B cell (primary cell): ENCODE results near the gene DLX2. TPM values are rescaled to one million over a fixed set of nuclear protein-coding genes. Genes with fewer than 3 reads are reported as not detected.

ENCODE experiments used
- ATAC-seq: fragments of 200-7000 bp; cut with Tn5 transposase; one replicate; pipeline ENCODE4 v1.10.0; 2021; ENCODE audit warnings: low read depth, mild to moderate bottlenecking, moderate number of reproducible peaks, moderate library complexity
- CTCF ChIA-PET: fragments of 350-600 bp; sonication (Branson Sonifier 250); formaldehyde crosslinking; loops from one replicate; lab custom pipeline; 2021; ENCODE audit warnings: antibody characterized with exemption, inconsistent platforms; lab: Charles Lee
- POLR2A ChIA-PET: fragments of 350-600 bp; sonication (Branson Sonifier 250); formaldehyde crosslinking; loops from one replicate; lab custom pipeline; 2021; ENCODE audit warnings: antibody characterized with exemption; lab: Charles Lee
- DNase-seq: peaks from one replicate; pipeline ENCODE4 v3.0.0; 2013
- H2AFZ ChIP-seq: 2 replicates; pipeline ENCODE4 v1.6.1; 2012; ENCODE audit warnings: mild to moderate bottlenecking, low read depth, low read length; ENCODE audit not compliant: insufficient read depth, poor library complexity, severe bottlenecking
- H3K27ac ChIP-seq, 2 donors: 1 replicate in 1 of 2; 2 replicates in 1 of 2; pipeline ENCODE4 v1.5.1; 2012 to 2013; ENCODE audit warnings: low read length in 2 of 2, mild to moderate bottlenecking in 2 of 2, moderate library complexity in 1 of 2
- H3K27me3 ChIP-seq, 4 experiments: fragments of 200-600 bp in 1 of 4; sonication (generic) in 1 of 4; replicated peaks in 1 of 4; 1 replicate in 2 of 4; 2 replicates in 2 of 4; pipeline versions ENCODE4 v1.6.1 to v1.7.0; 2013 to 2016; ENCODE audit warnings: low read length in 3 of 4, mild to moderate bottlenecking in 2 of 4, mixed read lengths in 1 of 4, moderate library complexity in 1 of 4; ENCODE audit not compliant: insufficient read depth in 4 of 4, control insufficient read depth in 3 of 4; ENCODE audit errors: control extremely low read depth in 1 of 4
- H3K36me3 ChIP-seq, 2 experiments: replicated peaks in 1 of 2; 1 replicate in 1 of 2; 2 replicates in 1 of 2; pipeline versions ENCODE4 v1.6.1 to v1.7.1; 2013; ENCODE audit warnings: low read length in 1 of 2; ENCODE audit not compliant: insufficient read depth in 2 of 2, control insufficient read depth in 1 of 2; ENCODE audit errors: control extremely low read depth in 1 of 2, extremely low read depth in 1 of 2
- H3K4me1 ChIP-seq, 2 donors: fragments of 200-600 bp in 1 of 2; sonication (generic) in 1 of 2; 1 replicate in 1 of 2; 2 replicates in 1 of 2; pipeline versions ENCODE4 v1.5.1 to v1.6.1; 2013 to 2017; ENCODE audit warnings: low read length in 2 of 2; ENCODE audit not compliant: control insufficient read depth in 2 of 2, insufficient read depth in 2 of 2
- H3K4me2 ChIP-seq: replicated peaks from 2 replicates; pipeline ENCODE3; 2012; ENCODE audit warnings: mild to moderate bottlenecking, low read depth, low read length; ENCODE audit not compliant: poor library complexity, severe bottlenecking
- H3K4me3 ChIP-seq, 5 experiments: fragments of 200-600 bp in 1 of 5; sonication (generic) in 1 of 5; 1 replicate in 3 of 5; 2 replicates in 2 of 5; pipeline versions ENCODE4 v1.5.1 to v1.7.0; 2011 to 2016; ENCODE audit warnings: low read length in 4 of 5, mild to moderate bottlenecking in 4 of 5, low read depth in 2 of 5, control low read depth in 1 of 5, moderate library complexity in 1 of 5; ENCODE audit not compliant: insufficient read depth in 1 of 5; ENCODE audit errors: control extremely low read depth in 1 of 5, extremely low read depth in 1 of 5
- H3K79me2 ChIP-seq: fragments of 200-600 bp; sonication (generic); one replicate; pipeline ENCODE4 v1.6.0; 2016; ENCODE audit warnings: low read length; ENCODE audit not compliant: control insufficient read depth, insufficient read depth
- H3K9ac ChIP-seq: fragments of 200-600 bp; sonication (generic); 2 replicates; pipeline ENCODE4 v1.6.1; 2017; ENCODE audit warnings: mild to moderate bottlenecking, low read length, moderate library complexity
- H3K9me3 ChIP-seq, 3 donors: one replicate each; pipeline versions ENCODE4 v1.6.1 to v1.7.1; 2013; ENCODE audit warnings: low read length in 2 of 3; ENCODE audit not compliant: control insufficient read depth in 2 of 3, insufficient read depth in 1 of 3; ENCODE audit errors: control extremely low read depth in 1 of 3
- H4K20me1 ChIP-seq: 2 replicates; pipeline ENCODE4 v1.6.0; 2012; ENCODE audit warnings: mild to moderate bottlenecking, low read length; ENCODE audit not compliant: insufficient read depth, control insufficient read depth, poor library complexity, severe bottlenecking
- H3K27ac Mint-ChIP-seq: one replicate; pipeline ENCODE4 v1.8.0; 2021; ENCODE audit warnings: mixed read lengths
- H3K27me3 Mint-ChIP-seq: one replicate; pipeline ENCODE4 v1.8.0; 2021; ENCODE audit warnings: mixed read lengths
- H3K4me1 Mint-ChIP-seq: one replicate; pipeline ENCODE4 v1.8.0; 2021; ENCODE audit warnings: mixed read lengths
- H3K4me3 Mint-ChIP-seq: one replicate; pipeline ENCODE4 v1.8.0; 2021; ENCODE audit warnings: mixed read lengths
- H3K9me3 Mint-ChIP-seq: one replicate; pipeline ENCODE4 v1.8.0; 2022; ENCODE audit warnings: mixed read lengths; ENCODE audit not compliant: insufficient read depth
- EZH2 ChIP-seq: IDR thresholded peaks from 2 replicates; pipeline ENCODE4 v1.6.1; 2012; ENCODE audit warnings: borderline replicate concordance, low read depth, mild to moderate bottlenecking, moderate library complexity, low read length; ENCODE audit not compliant: insufficient read depth, poor library complexity, severe bottlenecking
- WGBS: methylation state at CpG from one replicate; pipeline ENCODE4 v1.1.5; 2013; ENCODE audit warnings: missing lambda C conversion rate; ENCODE audit not compliant: insufficient coverage; 5-methylcytosine and 5-hydroxymethylcytosine counted together
- intact Hi-C: fragments of 100-400 bp; cut with micrococcal nuclease; formaldehyde crosslinking; loops from one replicate; pipeline ENCODE4 v1.10.0; 2022
- polyA plus RNA-seq: library from polyadenylated mRNA; depleted of rRNA; stranded (reverse); fragments of >200 nt; gene quantifications from 2 replicates; pipeline ENCODE4 v1.2.3, GENCODE V29; 2012
- total RNA-seq, 2 donors: library from RNA; stranded (reverse); fragments of 120-200 nt in 1 of 2; gene quantifications; 1 replicate in 1 of 2; 2 replicates in 1 of 2; pipeline versions ENCODE4 v1.2.3 to v1.2.4, GENCODE V29; 2013 to 2022
- TF ChIP-seq, protein P1 (sequence below): fragments of 200-600 bp; IDR thresholded peaks from one replicate; pipeline ENCODE4 v1.8.0; 2022; ENCODE audit warnings: antibody characterized with exemption, mild to moderate bottlenecking

DLX2 gene
- total and polyA plus RNA-seq, 2 donors (not counting 1 experiment from before 2014, with no cell fraction given) = 0.13 to 0.52 TPM

DNA sequence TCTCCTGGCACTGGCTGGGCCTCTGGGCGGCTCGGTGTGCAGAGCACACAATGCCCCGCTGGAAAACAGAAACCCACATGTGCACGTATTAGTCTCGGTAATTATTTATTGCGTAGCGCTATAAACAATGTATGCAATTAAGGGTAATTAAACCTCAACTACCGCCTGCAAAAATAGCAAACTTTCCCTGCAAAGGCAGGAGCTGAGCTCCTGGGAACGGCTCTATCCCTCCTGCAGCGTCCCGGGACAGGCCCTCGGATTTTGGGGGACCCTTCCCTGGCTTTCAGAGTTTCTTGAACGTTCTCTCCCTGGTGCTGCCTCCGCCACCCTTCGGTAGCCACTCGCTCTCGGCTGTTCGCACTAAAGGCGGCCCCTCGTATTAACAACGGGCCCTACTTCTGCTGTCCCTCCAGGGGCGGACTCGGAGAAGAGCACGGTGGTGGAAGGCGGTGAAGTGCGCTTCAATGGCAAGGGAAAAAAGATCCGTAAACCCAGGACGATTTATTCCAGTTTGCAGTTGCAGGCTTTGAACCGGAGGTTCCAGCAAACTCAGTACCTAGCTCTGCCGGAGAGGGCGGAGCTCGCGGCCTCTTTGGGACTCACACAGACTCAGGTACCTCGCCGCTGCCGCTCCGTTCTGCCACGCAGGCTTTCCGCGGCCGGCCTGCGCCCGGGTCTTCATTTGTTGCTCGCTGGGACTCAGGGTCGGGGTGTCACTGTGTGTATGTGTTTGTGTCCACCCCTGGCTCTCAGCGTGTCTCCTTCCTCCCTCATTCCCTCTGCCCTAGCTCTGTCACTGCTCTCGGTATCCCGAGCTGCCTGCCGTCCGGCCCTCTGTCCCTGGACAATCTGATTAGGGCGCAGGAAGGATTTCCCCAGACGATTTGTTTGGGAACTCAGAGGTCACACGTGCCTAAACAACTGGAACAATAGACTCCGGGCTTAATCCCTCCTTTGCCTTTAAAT lies 16.2 kb downstream of the DLX2 start:
- Mint-ChIP-seq H3K9me3 (no peaks in the 10 kb centered on the region), H3K27me3 (peaks cover 68% of the 10 kb centered on the region), H3K27ac (peak overlapping the region; percentile 71), H3K4me3 (peak overlapping the region; percentile 60), H3K4me1 (peaks cover 41% of the 10 kb centered on the region)
- ATAC-seq (no peak), DNase-seq (peak; percentile 65)
- Histone ChIP-seq H3K9me3 (peaks cover 2 to 91% (median 41%) of the 10 kb centered on the region in 3 donors), H4K20me1 (peaks cover 2% of the 10 kb centered on the region), H3K9ac (peak overlapping the region; percentile 7), H3K4me3 (no peak overlapping the region), H3K27me3 (peaks cover 0 to 97% (median 87%) of the 10 kb centered on the region in 4 experiments), H2AFZ (no peak overlapping the region), H3K79me2 (no peaks in the 10 kb centered on the region), H3K4me1 (peaks cover 51 to 71% of the 10 kb centered on the region in 2 donors), H3K27ac (no peak overlapping the region), H3K4me2 (peak overlapping the region; percentile 79), H3K36me3 (no peaks in the 10 kb centered on the region)
- intact Hi-C loops = no loop called here
- ChIA-PET POLR2A (interaction anchor here (0.6 to 0.8 kb wide), 2 partner anchors 16 to 192 kb away, joined by 3 read pairs; partner anchors contain the start of genes DLX2 and SLC25A12), CTCF (interaction anchor here (10.1 kb wide), 1 partner anchor 18 kb away, joined by 58 read pairs; the partner anchor contains the start of gene DLX2)
- 5% methylated on average over 47 of the region's 54 CpGs for WGBS
- peak; percentile 54 for TF ChIP-seq EZH2
- TF ChIP-seq, protein P1, sequence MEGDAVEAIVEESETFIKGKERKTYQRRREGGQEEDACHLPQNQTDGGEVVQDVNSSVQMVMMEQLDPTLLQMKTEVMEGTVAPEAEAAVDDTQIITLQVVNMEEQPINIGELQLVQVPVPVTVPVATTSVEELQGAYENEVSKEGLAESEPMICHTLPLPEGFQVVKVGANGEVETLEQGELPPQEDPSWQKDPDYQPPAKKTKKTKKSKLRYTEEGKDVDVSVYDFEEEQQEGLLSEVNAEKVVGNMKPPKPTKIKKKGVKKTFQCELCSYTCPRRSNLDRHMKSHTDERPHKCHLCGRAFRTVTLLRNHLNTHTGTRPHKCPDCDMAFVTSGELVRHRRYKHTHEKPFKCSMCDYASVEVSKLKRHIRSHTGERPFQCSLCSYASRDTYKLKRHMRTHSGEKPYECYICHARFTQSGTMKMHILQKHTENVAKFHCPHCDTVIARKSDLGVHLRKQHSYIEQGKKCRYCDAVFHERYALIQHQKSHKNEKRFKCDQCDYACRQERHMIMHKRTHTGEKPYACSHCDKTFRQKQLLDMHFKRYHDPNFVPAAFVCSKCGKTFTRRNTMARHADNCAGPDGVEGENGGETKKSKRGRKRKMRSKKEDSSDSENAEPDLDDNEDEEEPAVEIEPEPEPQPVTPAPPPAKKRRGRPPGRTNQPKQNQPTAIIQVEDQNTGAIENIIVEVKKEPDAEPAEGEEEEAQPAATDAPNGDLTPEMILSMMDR = no peak
